ENCODE data around the gene NLGN3.

The NLGN3 gene

GRCh38 chrX:71181558-71181909, 36.9 kb downstream of the NLGN3 start:
- Histone ChIP-seq H3K4me3 (ENCODE audit: insufficient read length, low read depth) (peak overlapping the region; percentile 41), H3K9ac (ENCODE audit: insufficient read length, low read depth) (peak overlapping the region; percentile 84)

GRCh38 chrX:71181910-71182799, 37.5 kb downstream of the NLGN3 start:
- Histone ChIP-seq H3K4me3 (ENCODE audit: insufficient read length, low read depth) (peak overlapping the region; percentile 41), H3K36me3 (ENCODE audit: insufficient read depth, insufficient read length, low read length) (no peaks in the 10 kb centered on the region), H3K9me3 (ENCODE audit: insufficient read depth, low read length) (no peaks in the 10 kb centered on the region), H3K27me3 (ENCODE audit: insufficient read depth, insufficient read length) (no peaks in the 10 kb centered on the region), H3K9ac (ENCODE audit: insufficient read length, low read depth) (peak overlapping the region; percentile 84), H3K4me1 (ENCODE audit: insufficient read depth, insufficient read length) (peaks cover 2% of the 10 kb centered on the region)
- DNase-seq (ENCODE audit: low read depth, low spot score) = peak; percentile 95
- no peak for TF ChIP-seq SUZ12 (IDR thresholded peaks at IDR 0.05; ENCODE audit: extremely low read depth, insufficient read depth, insufficient read length)
- no peak for TF ChIP-seq ZNF274 (IDR thresholded peaks at IDR 0.05; ENCODE audit: low read depth, low read length)
- TF ChIP-seq YY1 (IDR thresholded peaks at IDR 0.05; ENCODE audit: insufficient read depth, insufficient read length) = peak; percentile 40

More at GRCh38 chrX:71181558-71181909, 36.9 kb downstream of the NLGN3 start:
- no peaks in the 10 kb centered on the region for H3K9me3 ChIP-seq (ENCODE audit: insufficient read depth, low read length)
- TF ChIP-seq ZNF274 (IDR thresholded peaks at IDR 0.05; ENCODE audit: low read depth, low read length) (no peak), SUZ12 (IDR thresholded peaks at IDR 0.05; ENCODE audit: extremely low read depth, insufficient read depth, insufficient read length) (no peak), YY1 (IDR thresholded peaks at IDR 0.05; ENCODE audit: insufficient read depth, insufficient read length) (no peak)
- peaks cover 2% of the 10 kb centered on the region for H3K4me1 ChIP-seq (ENCODE audit: insufficient read depth, insufficient read length)
- H3K36me3 ChIP-seq (ENCODE audit: insufficient read depth, insufficient read length, low read length) = no peaks in the 10 kb centered on the region
- DNase-seq (ENCODE audit: low read depth, low spot score) = no peak
- H3K27me3 ChIP-seq (ENCODE audit: insufficient read depth, insufficient read length) = no peaks in the 10 kb centered on the region

GRCh38 chrX:71182871-71183270, 38.2 kb downstream of the NLGN3 start:
- Histone ChIP-seq H3K36me3 (ENCODE audit: insufficient read depth, insufficient read length, low read length) (no peaks in the 10 kb centered on the region), H3K9ac (ENCODE audit: insufficient read length, low read depth) (peak overlapping the region; percentile 75), H3K4me1 (ENCODE audit: insufficient read depth, insufficient read length) (peaks cover 2% of the 10 kb centered on the region), H3K9me3 (ENCODE audit: insufficient read depth, low read length) (no peaks in the 10 kb centered on the region), H3K4me3 (ENCODE audit: insufficient read length, low read depth) (peak overlapping the region; percentile 19), H3K27me3 (ENCODE audit: insufficient read depth, insufficient read length) (no peaks in the 10 kb centered on the region)
- TF ChIP-seq ZNF274 (IDR thresholded peaks at IDR 0.05; ENCODE audit: low read depth, low read length) = no peak
- no peak for TF ChIP-seq SUZ12 (IDR thresholded peaks at IDR 0.05; ENCODE audit: extremely low read depth, insufficient read depth, insufficient read length)
- no peak for TF ChIP-seq YY1 (IDR thresholded peaks at IDR 0.05; ENCODE audit: insufficient read depth, insufficient read length)
- DNase-seq (ENCODE audit: low read depth, low spot score) = no peak

- no peaks in the 10 kb centered on the region for H3K36me3 ChIP-seq (ENCODE audit: insufficient read depth, insufficient read length, low read length)
- no peak overlapping the region for H3K4me3 ChIP-seq (ENCODE audit: insufficient read length, low read depth)
- H3K4me1 ChIP-seq (ENCODE audit: insufficient read depth, insufficient read length) = peaks cover 2% of the 10 kb centered on the region
- peak overlapping the region; percentile 57 for H3K9ac ChIP-seq (ENCODE audit: insufficient read length, low read depth)
- TF ChIP-seq ZNF274 (IDR thresholded peaks at IDR 0.05; ENCODE audit: low read depth, low read length) = no peak
- no peak for TF ChIP-seq SUZ12 (IDR thresholded peaks at IDR 0.05; ENCODE audit: extremely low read depth, insufficient read depth, insufficient read length)
- TF ChIP-seq YY1 (IDR thresholded peaks at IDR 0.05; ENCODE audit: insufficient read depth, insufficient read length) = no peak
- no peak for DNase-seq (ENCODE audit: low read depth, low spot score)
- no peaks in the 10 kb centered on the region for H3K27me3 ChIP-seq (ENCODE audit: insufficient read depth, insufficient read length)
- no peaks in the 10 kb centered on the region for H3K9me3 ChIP-seq (ENCODE audit: insufficient read depth, low read length)
These were observed 38.7 kb downstream of the NLGN3 start for GRCh38 chrX:71183341-71183740.

- TF ChIP-seq ZNF274 (IDR thresholded peaks at IDR 0.05; ENCODE audit: low read depth, low read length) (no peak), YY1 (IDR thresholded peaks at IDR 0.05; ENCODE audit: insufficient read depth, insufficient read length) (no peak), SUZ12 (IDR thresholded peaks at IDR 0.05; ENCODE audit: extremely low read depth, insufficient read depth, insufficient read length) (no peak)
- Histone ChIP-seq H3K27me3 (ENCODE audit: insufficient read depth, insufficient read length) (no peaks in the 10 kb centered on the region), H3K4me1 (ENCODE audit: insufficient read depth, insufficient read length) (peaks cover 2% of the 10 kb centered on the region), H3K9me3 (ENCODE audit: insufficient read depth, low read length) (no peaks in the 10 kb centered on the region), H3K4me3 (ENCODE audit: insufficient read length, low read depth) (no peak overlapping the region), H3K36me3 (ENCODE audit: insufficient read depth, insufficient read length, low read length) (no peaks in the 10 kb centered on the region), H3K9ac (ENCODE audit: insufficient read length, low read depth) (no peak overlapping the region)
- no peak for DNase-seq (ENCODE audit: low read depth, low spot score)
These were observed 39.5 kb downstream of the NLGN3 start for GRCh38 chrX:71184092-71184491.

- no peaks in the 10 kb centered on the region for H3K9me3 ChIP-seq (ENCODE audit: insufficient read depth, low read length)
- H3K4me1 ChIP-seq (ENCODE audit: insufficient read depth, insufficient read length) = peaks cover 2% of the 10 kb centered on the region
- no peaks in the 10 kb centered on the region for H3K27me3 ChIP-seq (ENCODE audit: insufficient read depth, insufficient read length)
- no peaks in the 10 kb centered on the region for H3K36me3 ChIP-seq (ENCODE audit: insufficient read depth, insufficient read length, low read length)
- no peak for DNase-seq (ENCODE audit: low read depth, low spot score)
- H3K4me3 ChIP-seq (ENCODE audit: insufficient read length, low read depth) = no peak overlapping the region
- TF ChIP-seq YY1 (IDR thresholded peaks at IDR 0.05; ENCODE audit: insufficient read depth, insufficient read length) (no peak), SUZ12 (IDR thresholded peaks at IDR 0.05; ENCODE audit: extremely low read depth, insufficient read depth, insufficient read length) (no peak), ZNF274 (IDR thresholded peaks at IDR 0.05; ENCODE audit: low read depth, low read length) (no peak)
- H3K9ac ChIP-seq (ENCODE audit: insufficient read length, low read depth) = no peak overlapping the region
These were observed 40.3 kb downstream of the NLGN3 start for GRCh38 chrX:71184803-71185495.

- no peaks in the 10 kb centered on the region for H3K36me3 ChIP-seq (ENCODE audit: insufficient read depth, insufficient read length, low read length)
- H3K27me3 ChIP-seq (ENCODE audit: insufficient read depth, insufficient read length) = no peaks in the 10 kb centered on the region
- H3K9me3 ChIP-seq (ENCODE audit: insufficient read depth, low read length) = no peaks in the 10 kb centered on the region
- DNase-seq (ENCODE audit: low read depth, low spot score) = peak; percentile 48
- peaks cover 3% of the 10 kb centered on the region for H3K4me1 ChIP-seq (ENCODE audit: insufficient read depth, insufficient read length)
- no peak overlapping the region for H3K9ac ChIP-seq (ENCODE audit: insufficient read length, low read depth)
- TF ChIP-seq YY1 (IDR thresholded peaks at IDR 0.05; ENCODE audit: insufficient read depth, insufficient read length) (no peak), SUZ12 (IDR thresholded peaks at IDR 0.05; ENCODE audit: extremely low read depth, insufficient read depth, insufficient read length) (no peak), ZNF274 (IDR thresholded peaks at IDR 0.05; ENCODE audit: low read depth, low read length) (no peak)
- no peak overlapping the region for H3K4me3 ChIP-seq (ENCODE audit: insufficient read length, low read depth)
These were observed 46.6 kb downstream of the NLGN3 start for GRCh38 chrX:71191248-71191647.
